ENCODE data around the gene PCK1.

- TF ChIP-seq, protein P1, sequence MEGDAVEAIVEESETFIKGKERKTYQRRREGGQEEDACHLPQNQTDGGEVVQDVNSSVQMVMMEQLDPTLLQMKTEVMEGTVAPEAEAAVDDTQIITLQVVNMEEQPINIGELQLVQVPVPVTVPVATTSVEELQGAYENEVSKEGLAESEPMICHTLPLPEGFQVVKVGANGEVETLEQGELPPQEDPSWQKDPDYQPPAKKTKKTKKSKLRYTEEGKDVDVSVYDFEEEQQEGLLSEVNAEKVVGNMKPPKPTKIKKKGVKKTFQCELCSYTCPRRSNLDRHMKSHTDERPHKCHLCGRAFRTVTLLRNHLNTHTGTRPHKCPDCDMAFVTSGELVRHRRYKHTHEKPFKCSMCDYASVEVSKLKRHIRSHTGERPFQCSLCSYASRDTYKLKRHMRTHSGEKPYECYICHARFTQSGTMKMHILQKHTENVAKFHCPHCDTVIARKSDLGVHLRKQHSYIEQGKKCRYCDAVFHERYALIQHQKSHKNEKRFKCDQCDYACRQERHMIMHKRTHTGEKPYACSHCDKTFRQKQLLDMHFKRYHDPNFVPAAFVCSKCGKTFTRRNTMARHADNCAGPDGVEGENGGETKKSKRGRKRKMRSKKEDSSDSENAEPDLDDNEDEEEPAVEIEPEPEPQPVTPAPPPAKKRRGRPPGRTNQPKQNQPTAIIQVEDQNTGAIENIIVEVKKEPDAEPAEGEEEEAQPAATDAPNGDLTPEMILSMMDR (conservative IDR thresholded peaks at IDR 0.05) = no peak
- no peak for TF ChIP-seq ZFX (IDR thresholded peaks at IDR 0.05)
Observed at GRCh38 chr20:57610261-57610952, 49.5 kb downstream of the PCK1 start.
